GM18520 (cell line): ENCODE results near the gene PHLPP1.

Experiments
- ATAC-seq: cut with Tn5 transposase; IDR thresholded peaks from one replicate; pipeline ENCODE4 v1.9.1; 2021; ENCODE audit not compliant: unreplicated experiment

Gene PHLPP1

DNA sequence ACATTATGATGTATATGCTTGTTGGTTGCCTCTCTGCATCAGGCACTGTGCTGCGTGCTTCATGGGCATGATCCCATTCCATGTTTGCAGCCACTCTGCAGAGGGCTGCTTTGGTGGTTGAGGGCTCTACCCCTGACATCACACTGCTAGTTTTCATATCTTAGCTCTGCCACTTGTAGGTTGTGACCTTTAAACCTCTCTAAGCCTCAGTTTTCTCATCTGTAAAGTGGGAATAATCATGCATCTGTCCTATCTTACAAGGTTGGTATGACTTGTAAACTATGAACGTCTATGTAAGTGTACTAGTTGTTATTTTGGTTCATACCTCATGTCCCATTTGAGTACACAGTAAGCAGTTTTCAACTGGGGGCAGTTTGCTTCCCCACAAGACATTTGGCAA is 260.4 kb downstream of the PHLPP1 start:
- ATAC-seq = no peak

DNA sequence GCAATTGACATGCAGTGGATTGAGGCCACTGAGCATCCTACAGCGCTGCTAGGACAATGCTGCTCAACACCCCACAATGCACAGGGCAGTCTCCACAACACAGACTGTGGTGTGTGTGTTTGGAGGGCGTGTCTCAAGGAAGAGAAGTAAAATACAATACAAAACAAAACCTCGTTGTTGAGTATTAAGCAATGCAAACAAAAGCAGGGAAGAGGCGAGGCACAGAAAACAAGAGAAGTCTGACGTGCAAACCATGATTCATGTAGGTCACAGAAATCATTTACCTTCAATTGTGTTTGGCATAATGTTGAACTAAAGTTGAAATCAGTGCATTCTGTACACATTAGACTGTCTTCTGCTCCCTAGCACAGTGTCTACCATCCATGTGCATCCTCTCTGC is 260.9 kb downstream of the PHLPP1 start:
- ATAC-seq = no peak

DNA sequence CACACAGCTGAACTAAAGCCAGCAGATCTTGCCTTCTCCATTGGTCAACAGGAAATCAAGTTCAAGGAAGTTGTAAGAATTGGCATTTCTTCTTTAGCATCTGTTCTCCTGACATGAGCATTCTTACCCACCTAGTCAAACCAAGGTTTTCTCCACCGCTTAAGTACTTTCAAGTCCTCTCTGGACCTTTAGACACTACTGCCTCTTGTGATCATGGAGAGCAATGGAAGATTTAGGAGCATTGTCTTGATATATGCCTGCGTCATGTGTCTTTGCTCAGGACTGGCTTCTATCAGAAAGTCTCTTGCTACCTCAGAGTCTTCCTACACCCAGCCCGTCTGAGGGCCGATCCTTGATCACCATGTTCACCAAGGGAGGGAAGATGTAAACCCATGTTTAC is 262.2 kb downstream of the PHLPP1 start:
- no peak for ATAC-seq

DNA sequence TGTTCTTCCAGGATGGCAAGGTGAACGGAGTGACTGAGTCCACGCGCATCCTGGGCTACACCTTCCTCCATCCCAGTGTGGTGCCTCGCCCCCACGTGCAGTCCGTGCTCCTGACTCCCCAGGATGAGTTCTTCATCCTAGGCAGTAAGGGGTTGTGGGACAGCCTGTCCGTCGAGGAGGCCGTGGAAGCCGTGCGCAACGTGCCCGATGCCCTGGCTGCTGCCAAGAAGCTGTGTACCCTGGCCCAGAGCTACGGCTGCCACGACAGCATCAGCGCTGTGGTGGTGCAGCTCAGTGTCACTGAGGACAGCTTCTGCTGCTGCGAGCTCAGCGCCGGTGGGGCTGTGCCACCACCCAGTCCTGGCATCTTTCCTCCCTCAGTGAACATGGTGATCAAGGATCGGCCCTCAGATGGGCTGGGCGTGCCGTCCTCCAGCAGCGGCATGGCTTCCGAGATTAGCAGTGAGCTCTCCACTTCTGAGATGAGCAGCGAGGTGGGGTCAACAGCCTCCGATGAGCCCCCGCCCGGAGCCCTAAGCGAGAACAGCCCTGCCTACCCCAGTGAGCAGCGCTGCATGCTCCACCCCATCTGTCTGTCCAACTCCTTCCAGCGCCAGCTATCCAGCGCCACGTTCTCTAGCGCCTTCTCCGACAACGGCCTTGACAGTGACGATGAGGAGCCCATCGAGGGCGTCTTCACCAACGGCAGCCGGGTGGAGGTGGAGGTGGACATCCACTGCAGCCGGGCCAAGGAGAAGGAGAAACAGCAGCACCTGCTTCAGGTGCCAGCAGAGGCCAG is 263.1 kb downstream of the PHLPP1 start:
- ATAC-seq = no peak

DNA sequence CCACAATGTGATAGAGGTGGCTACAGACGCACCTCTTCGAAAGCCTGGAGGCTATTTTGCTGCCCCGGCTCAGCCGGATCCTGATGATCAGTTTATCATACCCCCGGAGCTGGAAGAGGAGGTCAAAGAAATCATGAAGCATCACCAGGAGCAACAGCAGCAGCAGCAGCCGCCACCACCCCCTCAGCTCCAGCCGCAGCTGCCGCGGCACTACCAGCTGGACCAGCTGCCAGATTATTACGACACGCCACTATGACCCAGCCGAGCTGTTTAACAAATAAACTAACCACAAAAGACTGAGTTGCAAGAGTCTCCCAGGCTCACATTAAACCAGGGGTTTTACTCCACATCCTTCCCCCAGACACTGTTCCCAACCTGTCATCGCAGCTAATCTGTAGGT is 263.8 kb downstream of the PHLPP1 start:
- ATAC-seq = no peak

DNA sequence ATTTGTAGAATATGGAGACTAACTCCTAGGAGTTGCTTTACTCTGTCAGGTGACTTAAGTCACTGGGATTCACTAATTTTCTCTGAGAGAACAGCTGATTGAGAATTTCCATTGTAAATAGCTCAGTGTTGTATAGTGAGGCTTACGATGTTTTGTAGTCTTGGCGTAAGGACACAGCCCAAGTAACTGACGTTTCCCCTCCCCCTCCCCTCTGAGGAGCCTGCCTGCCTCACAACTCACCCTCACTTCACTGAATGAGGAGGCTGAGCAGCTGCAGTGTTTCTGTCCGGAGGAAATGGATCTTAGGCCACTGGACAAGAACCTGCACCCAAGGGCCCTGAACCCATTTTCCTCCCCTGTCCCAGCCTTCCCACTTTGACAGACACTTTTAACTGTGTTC is 264.6 kb downstream of the PHLPP1 start:
- ATAC-seq = no peak

DNA sequence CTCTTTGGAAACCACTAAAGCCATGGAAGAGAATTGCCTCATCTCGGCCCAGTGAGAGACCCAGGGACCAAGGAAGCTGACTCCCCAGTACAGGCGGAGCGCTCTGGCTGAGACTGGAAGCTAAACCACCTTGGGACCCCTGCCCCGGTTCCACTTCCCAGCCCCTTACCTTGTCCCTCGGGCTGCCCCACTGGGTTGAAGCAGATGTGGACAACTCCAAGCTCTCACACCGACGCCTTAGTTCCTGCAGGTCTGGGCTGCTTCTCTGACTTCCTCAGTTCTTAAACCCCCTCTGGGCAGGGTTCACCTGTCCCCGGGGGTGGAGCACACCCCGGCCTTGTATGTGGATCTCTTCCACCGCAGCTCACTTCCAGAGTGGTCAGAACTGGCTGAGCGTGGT is 266.2 kb downstream of the PHLPP1 start:
- ATAC-seq = no peak

DNA sequence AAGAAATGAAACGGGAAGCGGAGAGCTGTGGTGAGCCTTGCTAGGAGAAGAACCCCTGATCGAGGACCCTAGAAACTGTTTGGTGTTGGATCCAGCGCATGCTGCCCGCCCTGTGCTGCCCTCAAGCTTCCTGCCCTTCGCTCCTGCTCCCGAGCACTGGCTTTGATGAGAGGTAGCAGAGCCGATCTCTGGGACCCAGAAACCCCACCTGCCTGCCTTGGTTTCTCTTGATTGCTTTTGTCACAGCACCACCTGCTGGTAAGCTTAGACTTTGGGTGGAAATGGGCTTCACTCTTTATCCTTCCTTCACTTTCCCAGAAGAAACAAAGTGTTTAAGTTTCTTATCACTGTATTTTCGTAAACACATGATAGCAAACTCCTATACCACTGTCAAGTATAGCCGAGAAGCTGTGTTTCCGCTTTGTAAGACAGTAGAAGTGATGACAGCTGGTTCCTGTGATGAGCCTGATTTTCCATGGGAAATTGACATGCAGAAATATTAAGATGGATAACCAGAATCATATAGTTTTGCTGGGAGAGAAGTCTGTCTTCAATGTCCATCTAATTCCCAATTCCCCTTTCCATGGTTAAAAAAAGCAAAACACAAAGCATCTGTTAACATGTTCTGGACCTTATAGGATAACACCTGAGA is 267.4 kb downstream of the PHLPP1 start:
- ATAC-seq = no peak

DNA sequence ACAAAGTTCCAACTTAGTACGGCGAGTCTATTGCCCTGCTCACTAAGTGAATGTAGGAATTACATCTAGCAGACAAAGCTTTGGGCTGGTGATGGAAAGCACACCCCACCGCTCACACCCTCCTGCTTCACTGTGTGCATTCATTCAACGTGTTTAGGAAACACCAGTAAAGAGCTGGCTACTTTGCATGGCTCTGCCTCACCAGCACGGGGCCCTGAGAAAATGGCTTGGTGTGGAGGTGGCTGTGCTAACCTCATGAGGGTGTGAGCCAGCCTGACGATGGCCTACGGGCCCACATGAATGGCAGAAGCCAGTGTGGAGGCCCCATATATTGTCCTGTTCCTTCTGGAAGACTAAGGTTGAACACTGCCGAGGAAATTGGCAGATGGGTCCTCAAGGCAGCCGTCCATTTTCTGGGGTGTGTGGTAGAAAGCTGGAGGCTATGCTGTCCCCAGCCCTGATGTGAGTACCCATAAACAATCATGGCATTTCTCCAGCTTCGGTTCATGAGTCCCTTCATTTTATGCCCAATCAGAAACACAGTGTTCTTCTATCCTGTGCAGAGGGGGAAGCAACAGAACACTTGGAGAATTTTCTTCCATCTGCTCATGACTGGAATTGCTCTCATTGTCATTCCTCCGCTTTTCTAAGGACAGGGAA is 269.4 kb downstream of the PHLPP1 start:
- ATAC-seq = no peak

DNA sequence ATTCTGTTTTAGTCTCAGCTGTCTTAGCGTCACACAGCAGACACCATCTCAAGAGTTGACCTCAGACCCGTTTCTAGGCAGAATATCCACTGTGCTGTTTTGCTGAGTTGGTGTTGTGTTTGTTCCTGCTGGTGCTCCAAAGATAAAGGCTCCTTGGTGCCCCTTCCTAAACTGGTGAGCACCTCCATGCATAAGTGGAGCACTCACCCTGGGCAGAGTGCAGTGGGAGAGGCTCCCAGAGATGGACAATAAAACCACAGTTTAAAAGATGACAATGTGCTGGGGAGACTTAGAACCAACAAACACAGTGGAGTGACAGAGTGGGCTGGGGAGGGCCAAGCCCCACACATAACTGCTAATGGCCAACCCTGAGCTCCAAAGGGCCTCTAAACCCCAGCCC is 271.1 kb downstream of the PHLPP1 start:
- ATAC-seq = no peak

DNA sequence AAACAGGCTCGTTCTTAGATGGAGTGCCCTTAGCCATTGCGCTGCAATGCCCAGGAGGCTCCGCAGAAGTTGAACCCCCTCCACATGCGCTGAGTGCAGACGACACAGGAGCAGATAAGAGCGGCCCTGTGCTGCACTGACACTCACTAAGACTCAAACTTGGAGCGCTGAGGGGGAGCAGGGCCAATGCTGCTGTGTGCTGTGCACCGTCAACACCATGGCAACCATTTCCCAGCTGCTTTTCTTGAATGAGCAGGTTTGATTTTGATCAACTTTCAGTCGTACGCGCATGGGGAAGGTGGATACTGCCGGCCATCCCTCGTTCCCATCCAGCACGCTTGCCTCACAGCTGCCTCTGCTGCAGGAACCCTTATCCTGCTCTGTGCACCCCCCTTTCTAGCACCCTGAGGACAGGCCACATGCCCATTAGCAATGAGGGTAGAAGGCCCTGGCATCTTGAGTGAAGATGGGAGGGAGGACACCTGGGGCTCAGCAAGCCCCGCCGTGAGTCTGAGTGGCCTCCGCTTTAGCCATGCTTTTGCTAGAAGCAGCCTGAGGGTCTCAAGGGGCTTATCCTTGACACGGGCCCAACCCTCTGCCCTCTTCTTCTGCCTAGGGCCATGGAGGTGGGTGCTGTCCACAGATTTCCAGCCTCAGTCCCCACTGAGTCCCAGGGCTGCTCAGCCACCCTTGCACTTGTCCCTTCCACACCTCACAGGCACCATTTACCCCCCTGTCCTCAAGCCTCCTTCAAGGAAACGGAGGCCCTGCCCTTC is 271.9 kb downstream of the PHLPP1 start:
- ATAC-seq = no peak

DNA sequence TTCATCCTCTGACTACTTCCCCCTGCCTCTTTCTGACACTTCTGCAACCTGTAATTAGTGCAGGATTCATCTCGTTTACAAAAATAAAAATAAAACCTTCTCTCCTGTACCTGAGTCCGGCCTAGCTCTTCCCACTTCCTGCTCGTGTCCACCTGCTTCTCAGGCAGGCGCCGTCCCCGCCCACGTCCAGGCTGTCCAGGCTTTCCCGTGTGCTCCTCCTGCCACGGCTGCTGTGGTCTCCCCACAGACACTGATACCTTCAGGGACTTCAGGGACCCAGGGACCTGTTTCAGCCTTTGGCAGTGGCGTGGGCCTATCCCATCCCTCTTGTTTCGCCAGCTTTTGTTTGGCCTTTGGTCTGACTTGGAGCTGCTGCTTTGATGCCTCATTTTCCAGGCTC is 272.5 kb downstream of the PHLPP1 start:
- ATAC-seq = no peak

DNA sequence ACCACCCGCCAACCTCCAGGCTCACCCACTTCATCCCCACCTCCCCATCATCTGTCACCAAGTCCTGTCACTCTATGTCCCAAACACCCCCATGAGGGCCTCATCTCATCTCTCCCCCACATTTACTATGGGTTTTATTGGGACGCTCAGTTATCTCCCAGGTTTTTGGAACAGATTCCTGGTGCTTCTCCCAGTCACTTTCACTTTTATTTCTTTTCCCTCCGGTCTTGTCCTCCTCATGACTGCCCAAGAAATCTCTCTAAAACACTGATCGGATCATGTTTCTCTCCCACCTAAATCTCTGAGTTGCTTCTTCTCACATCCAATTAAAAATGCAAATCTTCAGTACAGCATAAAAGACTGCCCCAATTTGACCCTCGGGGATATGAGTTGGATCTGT is 273.1 kb downstream of the PHLPP1 start:
- ATAC-seq = no peak

DNA sequence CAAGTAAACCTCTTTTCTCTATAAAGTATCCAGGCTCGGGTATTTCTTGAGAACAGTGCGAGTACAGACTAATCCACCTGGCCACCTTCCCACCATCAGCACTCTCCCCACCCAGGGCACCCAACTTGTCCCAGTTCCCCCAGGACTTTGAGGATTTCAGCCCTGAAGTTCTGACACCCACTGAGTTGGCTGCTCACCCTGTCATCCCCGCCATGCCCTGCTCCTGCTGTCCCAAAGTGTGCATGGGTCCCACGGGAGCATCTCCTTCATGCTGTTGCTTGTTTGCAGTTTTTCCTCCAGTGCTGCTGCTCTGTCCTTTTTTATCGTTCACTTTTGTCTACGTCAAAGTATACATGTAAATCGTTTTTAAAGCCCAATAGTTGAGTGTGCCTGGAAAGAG is 273.9 kb downstream of the PHLPP1 start:
- ATAC-seq = no peak

DNA sequence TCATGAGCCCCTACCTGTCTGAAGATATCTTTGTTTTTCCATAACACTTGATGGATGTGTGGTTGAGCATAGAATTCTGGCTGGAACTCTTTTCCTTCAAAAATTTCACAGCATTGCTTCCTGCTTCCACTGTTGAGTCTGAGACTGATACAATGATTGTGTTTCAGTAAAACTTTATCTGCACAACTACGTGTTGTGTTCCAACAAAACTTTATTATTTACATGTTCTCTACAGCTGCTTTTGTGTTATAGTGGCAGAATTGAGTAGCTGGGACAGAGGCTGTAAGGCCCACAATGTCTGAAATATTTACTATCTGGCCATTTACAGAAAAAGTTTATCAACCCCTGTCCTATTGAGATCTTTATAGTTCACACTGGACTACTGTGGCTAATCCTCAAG is 275.3 kb downstream of the PHLPP1 start:
- ATAC-seq = no peak

DNA sequence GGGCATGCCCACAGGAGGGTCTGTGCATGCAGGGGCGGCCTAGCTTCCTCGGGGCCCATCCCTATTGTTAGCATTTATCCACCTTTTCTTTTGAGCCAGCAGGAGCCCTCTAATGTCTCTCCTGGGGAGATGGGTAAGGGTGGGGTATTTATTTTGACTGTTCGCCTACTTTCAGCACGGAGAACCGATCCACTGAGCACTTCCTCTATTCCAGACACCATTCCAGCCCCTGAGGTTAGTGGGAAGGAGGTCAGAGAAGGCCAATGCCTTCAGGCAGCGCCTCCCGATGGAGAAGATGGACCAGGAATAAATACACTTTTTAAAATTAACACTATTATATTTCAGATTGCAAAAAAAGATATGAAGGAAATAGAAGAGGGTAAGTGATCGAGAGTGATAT is 276.0 kb downstream of the PHLPP1 start:
- no peak for ATAC-seq

DNA sequence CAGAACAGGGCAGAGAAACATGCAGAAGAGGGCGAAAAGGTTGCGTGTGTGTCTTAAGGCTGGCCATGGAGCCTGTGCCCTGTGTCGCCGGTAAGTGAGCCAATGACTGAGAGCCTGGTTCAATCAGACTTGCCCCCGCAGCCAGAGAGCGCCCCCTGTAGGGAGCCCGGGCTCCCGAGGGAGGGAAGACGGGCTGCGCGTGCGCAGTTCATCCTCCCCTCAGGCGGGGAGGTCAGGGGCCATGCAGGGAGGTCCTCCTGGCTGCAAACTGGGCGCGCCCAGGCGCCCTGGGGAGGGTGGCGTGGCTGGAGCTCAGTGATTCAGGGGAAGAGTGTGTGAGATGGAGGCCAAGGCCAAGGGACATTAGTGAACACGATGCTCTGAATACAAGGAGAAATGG is 276.6 kb downstream of the PHLPP1 start:
- ATAC-seq = no peak

DNA sequence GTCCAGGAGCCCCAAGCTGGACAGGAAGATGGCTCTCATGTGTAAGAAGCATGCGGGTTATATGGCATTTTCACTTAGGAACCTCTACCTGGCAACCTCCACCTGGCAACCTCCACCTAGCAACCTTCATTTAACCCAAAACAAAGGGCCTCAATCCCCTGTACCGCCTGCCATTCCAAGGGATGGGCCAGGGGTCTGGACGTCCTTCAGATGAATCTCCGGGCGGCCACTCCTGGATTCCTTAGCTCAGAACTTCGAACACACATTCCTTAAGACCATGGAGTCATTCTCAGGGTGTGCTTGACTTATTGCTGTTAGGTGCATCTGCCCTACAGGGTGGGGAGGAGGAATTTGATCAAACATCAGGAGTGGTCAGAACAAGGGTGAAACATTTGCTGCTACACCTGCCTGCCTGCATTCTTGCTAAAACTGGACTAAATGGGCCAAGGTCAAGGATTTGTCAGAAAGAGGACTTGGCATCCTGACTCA is 277.6 kb downstream of the PHLPP1 start:
- ATAC-seq = no peak

DNA sequence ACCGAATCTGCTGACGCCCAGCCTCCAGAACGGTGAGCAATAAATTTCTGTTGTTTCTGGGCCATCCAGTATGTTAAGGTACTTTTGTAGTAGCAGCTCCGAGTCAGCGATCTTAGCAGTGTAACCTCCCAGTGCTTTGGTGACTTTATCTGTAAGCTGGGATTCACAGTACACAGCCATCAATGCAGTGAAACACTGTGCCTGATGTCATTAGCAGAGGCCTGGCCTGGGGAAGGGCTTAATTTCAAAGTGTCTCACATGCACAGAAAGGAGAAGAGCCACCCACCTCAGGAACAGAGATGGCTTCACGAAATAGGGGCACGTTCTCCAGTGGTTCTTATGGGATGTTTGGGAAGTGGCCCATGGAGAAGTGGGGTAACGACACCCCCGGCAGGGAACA is 281.2 kb downstream of the PHLPP1 start:
- no peak for ATAC-seq

DNA sequence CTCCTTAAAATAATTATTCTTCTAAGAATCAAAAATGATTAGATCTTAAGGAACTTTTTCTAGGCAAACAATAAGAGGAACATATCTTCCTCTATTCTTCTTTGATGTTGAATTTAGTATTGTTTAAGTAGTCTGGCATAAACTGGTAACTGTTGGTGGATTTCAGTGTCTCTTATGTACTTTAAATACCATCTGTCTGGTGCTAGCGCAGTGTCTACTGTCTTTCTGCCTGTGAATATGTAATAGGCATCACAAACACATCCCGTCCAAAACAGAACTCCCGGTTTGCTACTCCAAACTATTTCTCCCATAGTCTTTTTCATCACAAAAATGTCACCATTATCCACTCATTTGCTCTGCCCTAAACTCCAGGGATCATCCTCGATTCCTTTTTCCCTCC is 281.7 kb downstream of the PHLPP1 start:
- ATAC-seq = no peak

DNA sequence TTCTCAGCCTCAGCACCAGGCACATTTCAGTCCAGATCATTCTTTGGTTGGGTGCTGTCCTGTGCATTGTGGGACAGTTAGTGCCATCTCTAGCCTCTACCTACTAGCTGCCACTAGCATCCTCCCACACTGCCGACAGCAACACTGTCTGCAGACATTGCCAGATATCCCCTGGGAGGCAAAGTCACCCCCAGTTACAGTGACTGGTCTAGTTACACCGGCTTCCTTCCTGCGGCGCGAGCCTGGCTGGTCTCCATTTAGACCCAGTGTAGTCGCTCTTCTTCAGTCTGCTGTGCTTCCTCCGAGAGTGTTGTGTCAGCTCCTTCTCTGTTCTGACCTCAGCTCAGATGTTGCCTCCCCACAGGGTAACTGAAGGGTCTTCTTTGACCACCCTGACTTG is 283.1 kb downstream of the PHLPP1 start:
- no peak for ATAC-seq
